IMR-90 (cell line): ENCODE measurements around the gene SAMD4B. TPM values are rescaled to one million over a fixed set of nuclear protein-coding genes. Genes with fewer than 3 reads are reported as not detected.

ENCODE experiments used
- ATAC-seq: fragments of 200-7000 bp; cut with Tn5 transposase; 2 replicates; pipeline ENCODE4 v1.9.1; 2020; ENCODE audit warnings: low read depth, mild to moderate bottlenecking, moderate library complexity
- BruUV-seq: library from RNA; stranded (reverse); fragments of 400-500 nt; replicated peaks from 2 replicates; lab custom pipeline; 2021; lab: Mats Ljungman, UMichigan
- CTCF ChIA-PET: fragments of 300-600 bp; formaldehyde crosslinking; extraction: SDS; loops from one replicate; lab custom pipeline; 2021; ENCODE audit warnings: antibody characterized with exemption; lab: Yijun Ruan, JAX
- POLR2A ChIA-PET: fragments of 300-600 bp; sonication (Branson Sonifier 250); formaldehyde crosslinking; loops from one replicate; lab custom pipeline; 2022; ENCODE audit warnings: antibody characterized with exemption; ENCODE audit not compliant: unreplicated experiment; lab: Charles Lee
- DNase-seq: peaks from one replicate; pipeline ENCODE4 v3.0.0; 2013
- H2AFZ ChIP-seq: replicated peaks from 2 replicates; pipeline ENCODE3; 2013; ENCODE audit warnings: low read length, mild to moderate bottlenecking; ENCODE audit not compliant: poor library complexity
- H2AK5ac ChIP-seq: 2 replicates; pipeline ENCODE4 v1.6.1; 2013; ENCODE audit warnings: low read depth, low read length, inconsistent platforms
- H2AK9ac ChIP-seq: replicated peaks from 2 replicates; pipeline ENCODE3; 2013; ENCODE audit warnings: mild to moderate bottlenecking, low read depth, low read length, moderate library complexity; ENCODE audit not compliant: poor library complexity
- H2BK120ac ChIP-seq: 2 replicates; pipeline ENCODE4 v1.6.1; 2013; ENCODE audit warnings: low read depth, low read length, inconsistent platforms
- H2BK15ac ChIP-seq: 3 replicates; pipeline ENCODE4 v1.6.1; 2013; ENCODE audit warnings: low read depth, low read length, inconsistent platforms
- H2BK20ac ChIP-seq: 2 replicates; pipeline ENCODE4 v1.6.1; 2013; ENCODE audit warnings: low read depth, mild to moderate bottlenecking, inconsistent platforms, low read length, moderate library complexity
- H2BK5ac ChIP-seq: 2 replicates; pipeline ENCODE4 v1.6.1; 2013; ENCODE audit warnings: mild to moderate bottlenecking, low read depth, low read length, inconsistent platforms; ENCODE audit not compliant: poor library complexity, severe bottlenecking
- H3K14ac ChIP-seq: replicated peaks from 2 replicates; pipeline ENCODE4 v1.6.1; 2013; ENCODE audit warnings: low read depth, low read length, inconsistent platforms
- H3K18ac ChIP-seq: 2 replicates; pipeline ENCODE4 v1.6.1; 2013; ENCODE audit warnings: low read depth, low read length, control low read depth
- H3K23ac ChIP-seq: 2 replicates; pipeline ENCODE4 v1.6.1; 2013; ENCODE audit warnings: low read depth, low read length, inconsistent platforms
- H3K27ac ChIP-seq: 2 replicates; pipeline ENCODE4 v1.5.1; 2013; ENCODE audit warnings: mild to moderate bottlenecking, control low read depth, low read length; ENCODE audit not compliant: insufficient read depth
- H3K27me3 ChIP-seq: 2 replicates; pipeline ENCODE4 v1.6.1; 2013; ENCODE audit warnings: low read length; ENCODE audit not compliant: control insufficient read depth, insufficient read depth
- H3K36me3 ChIP-seq: 2 replicates; pipeline ENCODE4 v1.6.1; 2013; ENCODE audit warnings: low read length, mixed read lengths; ENCODE audit not compliant: control insufficient read depth, insufficient read depth
- H3K4ac ChIP-seq: 2 replicates; pipeline ENCODE4 v1.6.1; 2013; ENCODE audit warnings: low read depth, low read length, inconsistent platforms
- H3K4me1 ChIP-seq: 2 replicates; pipeline ENCODE4 v1.6.1; 2013; ENCODE audit warnings: low read length, mixed read lengths; ENCODE audit not compliant: control insufficient read depth, insufficient read depth
- H3K4me2 ChIP-seq: 2 replicates; pipeline ENCODE4 v1.6.1; 2013; ENCODE audit warnings: low read depth, mild to moderate bottlenecking, control low read depth, low read length, moderate library complexity
- H3K4me3 ChIP-seq: 2 replicates; pipeline ENCODE4 v1.5.1; 2013; ENCODE audit warnings: low read depth, mild to moderate bottlenecking, control low read depth, low read length, moderate library complexity; ENCODE audit not compliant: insufficient read depth
- H3K56ac ChIP-seq: 2 replicates; pipeline ENCODE4 v1.6.1; 2013; ENCODE audit warnings: low read length, inconsistent platforms; ENCODE audit not compliant: insufficient read depth; ENCODE audit errors: extremely low read depth
- H3K79me1 ChIP-seq, 2 experiments: 2 replicates each; pipeline ENCODE4 v1.6.1; 2013; ENCODE audit warnings: low read length in 2 of 2, inconsistent platforms in 1 of 2, low read depth in 1 of 2
- H3K9ac ChIP-seq: 2 replicates; pipeline ENCODE4 v1.6.1; 2013; ENCODE audit warnings: low read depth, low read length, control low read depth
- H3K9me1 ChIP-seq: 2 replicates; pipeline ENCODE4 v1.6.1; 2013; ENCODE audit warnings: low read length, inconsistent platforms; ENCODE audit not compliant: insufficient read depth
- H3K9me3 ChIP-seq: 2 replicates; pipeline ENCODE4 v1.6.1; 2013; ENCODE audit warnings: low read length; ENCODE audit not compliant: control insufficient read depth, insufficient read depth
- H4K20me1 ChIP-seq: 2 replicates; pipeline ENCODE4 v1.6.1; 2013; ENCODE audit warnings: low read length, inconsistent platforms; ENCODE audit not compliant: insufficient read depth
- H4K5ac ChIP-seq: 2 replicates; pipeline ENCODE4 v1.6.1; 2013; ENCODE audit warnings: mild to moderate bottlenecking, low read depth, low read length, control low read depth
- H4K8ac ChIP-seq, 2 experiments: 2 replicates each; pipeline ENCODE4 v1.6.1; 2013; ENCODE audit warnings: low read depth in 2 of 2, low read length in 2 of 2, control low read depth in 1 of 2, inconsistent platforms in 1 of 2
- H4K91ac ChIP-seq: 2 replicates; pipeline ENCODE4 v1.6.1; 2013; ENCODE audit warnings: low read depth, low read length, inconsistent platforms; ENCODE audit not compliant: insufficient read depth
- BHLHE40 ChIP-seq: fragments of 150-350 bp; IDR thresholded peaks from 2 replicates; pipeline ENCODE4 v1.6.1; 2016; ENCODE audit warnings: mild to moderate bottlenecking, low read depth, low read length
- CHD1 ChIP-seq: IDR thresholded peaks from 2 replicates; pipeline ENCODE4 v1.6.1; 2012; ENCODE audit warnings: low read depth, low read length, improper control_type of control experiment
- MAFK ChIP-seq: IDR thresholded peaks from 2 replicates; pipeline ENCODE4 v1.6.1; 2012; ENCODE audit warnings: low read depth, low read length, improper control_type of control experiment
- MAZ ChIP-seq: IDR thresholded peaks from 2 replicates; pipeline ENCODE4 v1.6.1; 2012; ENCODE audit warnings: low read depth, mild to moderate bottlenecking, low read length, improper control_type of control experiment, moderate library complexity, borderline replicate concordance
- MXI1 ChIP-seq: IDR thresholded peaks from 2 replicates; pipeline ENCODE4 v1.6.1; 2012; ENCODE audit warnings: low read depth, mild to moderate bottlenecking, low read length, moderate library complexity, borderline replicate concordance
- NFE2L2 ChIP-seq: fragments of 150-350 bp; IDR thresholded peaks from 2 replicates; pipeline ENCODE4 v1.6.1; 2016; ENCODE audit warnings: low read depth, mild to moderate bottlenecking, low read length
- POLR2A ChIP-seq: IDR thresholded peaks from 2 replicates; pipeline ENCODE4 v1.6.1; 2012; ENCODE audit warnings: mild to moderate bottlenecking, low read depth, low read length
- RAD21 ChIP-seq: IDR thresholded peaks from 2 replicates; pipeline ENCODE4 v1.6.1; 2012; ENCODE audit warnings: low read length, improper control_type of control experiment
- RCOR1 ChIP-seq: IDR thresholded peaks from 2 replicates; pipeline ENCODE4 v1.6.1; 2012; ENCODE audit warnings: mild to moderate bottlenecking, low read length, improper control_type of control experiment; ENCODE audit not compliant: insufficient replicate concordance
- RFX5 ChIP-seq: IDR thresholded peaks from 2 replicates; pipeline ENCODE4 v1.8.0; 2012; ENCODE audit warnings: low read depth, mild to moderate bottlenecking, low read length, moderate library complexity
- SMC3 ChIP-seq: fragments of 150-350 bp; IDR thresholded peaks from 2 replicates; pipeline ENCODE4 v1.6.1; 2016; ENCODE audit warnings: low read depth, mild to moderate bottlenecking, antibody characterized with exemption, low read length, moderate library complexity
- WGBS, 2 experiments: methylation state at CpG; one replicate each; pipeline versions ENCODE4 v1.1.5 to v1.1.7; 2013; ENCODE audit warnings: missing lambda C conversion rate in 2 of 2; ENCODE audit not compliant: insufficient read length in 1 of 2; ENCODE audit errors: extremely low coverage in 2 of 2; 5-methylcytosine and 5-hydroxymethylcytosine counted together
- dilution Hi-C: fragments of 300-500 bp; cut with HindIII; formaldehyde crosslinking; loops from one replicate; pipeline ENCODE4 v1.14.3; 2018; ENCODE audit warnings: low sequenced_read_pairs; ENCODE audit not compliant: unreplicated experiment
- in situ Hi-C: fragments of 300-500 bp; cut with MboI; formaldehyde crosslinking; loops from 3 replicates; pipeline ENCODE4 v1.14.3; 2019; ENCODE audit warnings: low sequenced_read_pairs, inconsistent platforms, mixed read lengths
- intact Hi-C: fragments of 100-400 bp; cut with micrococcal nuclease; formaldehyde crosslinking; loops from 2 replicates; pipeline ENCODE4 v1.10.0; 2022
- polyA plus RNA-seq, 3 experiments: library from polyadenylated mRNA; depleted of rRNA; stranded (reverse); fragments of >200 nt; gene quantifications; 2 replicates each; pipeline ENCODE4 v1.2.3, GENCODE V29; 2012; ENCODE audit warnings: low replicate concordance in 1 of 3
- total RNA-seq: library from RNA; depleted of rRNA; stranded (reverse); fragments of >200 nt; gene quantifications from 2 replicates; pipeline ENCODE4 v1.2.3, GENCODE V29; 2012
- TF ChIP-seq, protein P1 (sequence below): conservative IDR thresholded peaks from 2 replicates; pipeline ENCODE4 v1.5.1; 2012; ENCODE audit warnings: mild to moderate bottlenecking, low read depth, low read length, improper control_type of control experiment
- TF ChIP-seq, protein P2 (sequence below): fragments of 150-350 bp; IDR thresholded peaks from 2 replicates; pipeline ENCODE4 v1.6.1; 2016; ENCODE audit warnings: low read depth, mild to moderate bottlenecking, low read length, moderate library complexity, borderline replicate concordance

Gene SAMD4B
- total and polyA plus RNA-seq, 2 of the 4 experiments (the other 2 are of a cell fraction), result 18.3 to 97.2 TPM

DNA sequence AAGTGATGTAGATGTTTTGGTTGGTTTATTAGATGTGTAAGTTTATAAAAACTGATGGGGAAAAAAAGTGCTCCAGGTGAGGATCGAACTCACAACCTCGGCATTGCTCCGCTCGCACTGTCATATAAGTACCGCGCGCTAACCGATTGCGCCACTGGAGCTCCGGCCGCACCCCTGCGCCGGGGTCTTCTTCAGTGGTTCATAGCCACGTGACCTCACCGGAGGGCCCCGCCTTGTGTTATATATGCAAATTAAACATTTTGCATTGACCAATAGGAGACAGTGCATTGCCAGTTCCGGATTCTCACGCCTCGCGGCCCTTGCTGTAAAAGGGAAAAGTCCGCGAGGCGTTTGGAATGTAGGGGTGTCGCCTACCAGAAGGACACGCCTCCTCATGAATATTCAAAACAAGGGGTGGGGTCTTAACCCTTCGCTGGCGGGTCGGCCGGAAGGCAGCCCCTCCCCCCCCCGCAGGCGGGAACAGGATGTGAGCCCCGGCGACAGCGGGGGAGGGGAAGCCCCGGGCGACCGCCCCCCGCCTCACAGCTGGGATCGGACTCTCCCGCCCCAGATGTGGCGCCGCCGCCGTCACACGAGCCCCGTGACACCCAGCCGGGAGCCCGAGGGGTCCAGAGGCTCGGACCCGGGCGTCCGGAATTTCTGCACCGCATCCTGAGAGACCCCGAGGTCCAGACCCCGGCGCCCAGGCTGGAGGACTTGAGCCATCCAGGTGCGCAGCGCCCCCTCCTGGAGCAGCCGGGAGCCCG lies 70.1 kb downstream of the SAMD4B start, which contains the start of gene PLEKHG2:
TSS of gene PLEKHG2 (plus strand) at position 570 of the 767 bp plus-strand sequence. CDS start 1,418 bp downstream, outside the sequence.
- CTCF ChIA-PET, result interaction anchor here (0.8 to 2.3 kb wide), 5 partner anchors 11 to 24 kb away, joined by 3 to 28 read pairs (median 5); partner anchors contain the start of genes MED29 and RPS16
- Histone ChIP-seq H3K9ac (peak within 1 kb of the TSS; percentile 99), H4K5ac (peak within 1 kb of the TSS; percentile 87), H2BK15ac (peak within 1 kb of the TSS; percentile 74; the same call in 2 of the 3 replicates), H4K91ac (peak within 1 kb of the TSS; percentile 98), H3K79me1 (peaks cover 10 to 54% of the 10 kb centered on the region in 2 experiments; a peak in 3 of 4 replicates), H3K9me3 (no peaks in the 10 kb centered on the region), H3K14ac (peak within 1 kb of the TSS; percentile 100), H2BK120ac (peak within 1 kb of the TSS; percentile 90), H3K27ac (peak within 1 kb of the TSS; percentile 98), H2AK5ac (peak within 1 kb of the TSS; percentile 98), H3K4me2 (peak within 1 kb of the TSS; percentile 71), H2AFZ (peak within 1 kb of the TSS; percentile 92), H3K56ac (peak within 1 kb of the TSS; percentile 99), H3K4me1 (peaks cover 26% of the 10 kb centered on the region), H2BK20ac (peak within 1 kb of the TSS; percentile 29), H3K4ac (peak within 1 kb of the TSS; percentile 98), H4K20me1 (peaks cover 52% of the 10 kb centered on the region), H3K4me3 (peak within 1 kb of the TSS; percentile 90), H3K36me3 (peaks cover 33% of the 10 kb centered on the region), H2AK9ac (peak within 1 kb of the TSS; percentile 100), H3K18ac (peak within 1 kb of the TSS; percentile 50), H3K9me1 (peaks cover 9% of the 10 kb centered on the region; the same call in 1 of the 2 replicates), H3K23ac (peak within 1 kb of the TSS; percentile 95), H3K27me3 (no peaks in the 10 kb centered on the region), H2BK5ac (peak within 1 kb of the TSS; percentile 88), H4K8ac (peak within 1 kb of the TSS; percentile 85 to 94)
- POLR2A ChIA-PET, result interaction anchor here (1.0 to 1.5 kb wide), 2 partner anchors 9 to 16 kb away, joined by 3 to 6 read pairs; no protein-coding TSS in a partner anchor
- no TSS peak for BruUV-seq
- in situ Hi-C loops (no loop called here), dilution Hi-C loops (no loop called here), intact Hi-C loops (loop anchor here (1.0 to 2.0 kb wide), 5 partner anchors 9 to 289 kb away; partner anchors contain the start of gene SAMD4B)
- DNase-seq (peak; percentile 100), ATAC-seq (peak; percentile 55)
- WGBS, 2 experiments, result 0% methylated on average over 16 of the region's 60 CpGs; no CpG with 5 or more reads in 1 of the 2 experiments
- TF ChIP-seq RAD21, result peak; percentile 54
- peak; percentile 95 for TF ChIP-seq BHLHE40
- TF ChIP-seq, protein P1, sequence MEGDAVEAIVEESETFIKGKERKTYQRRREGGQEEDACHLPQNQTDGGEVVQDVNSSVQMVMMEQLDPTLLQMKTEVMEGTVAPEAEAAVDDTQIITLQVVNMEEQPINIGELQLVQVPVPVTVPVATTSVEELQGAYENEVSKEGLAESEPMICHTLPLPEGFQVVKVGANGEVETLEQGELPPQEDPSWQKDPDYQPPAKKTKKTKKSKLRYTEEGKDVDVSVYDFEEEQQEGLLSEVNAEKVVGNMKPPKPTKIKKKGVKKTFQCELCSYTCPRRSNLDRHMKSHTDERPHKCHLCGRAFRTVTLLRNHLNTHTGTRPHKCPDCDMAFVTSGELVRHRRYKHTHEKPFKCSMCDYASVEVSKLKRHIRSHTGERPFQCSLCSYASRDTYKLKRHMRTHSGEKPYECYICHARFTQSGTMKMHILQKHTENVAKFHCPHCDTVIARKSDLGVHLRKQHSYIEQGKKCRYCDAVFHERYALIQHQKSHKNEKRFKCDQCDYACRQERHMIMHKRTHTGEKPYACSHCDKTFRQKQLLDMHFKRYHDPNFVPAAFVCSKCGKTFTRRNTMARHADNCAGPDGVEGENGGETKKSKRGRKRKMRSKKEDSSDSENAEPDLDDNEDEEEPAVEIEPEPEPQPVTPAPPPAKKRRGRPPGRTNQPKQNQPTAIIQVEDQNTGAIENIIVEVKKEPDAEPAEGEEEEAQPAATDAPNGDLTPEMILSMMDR, result peak; percentile 75
- peak; percentile 22; the same call in 1 of the 2 replicates for TF ChIP-seq MXI1
- TF ChIP-seq MAZ, result peak; percentile 83
- TF ChIP-seq RFX5, result no peak
- peak; percentile 12; the same call in 1 of the 2 replicates for TF ChIP-seq MAFK
- peak; percentile 77 for TF ChIP-seq POLR2A
- TF ChIP-seq NFE2L2, result no peak
- TF ChIP-seq, protein P2, sequence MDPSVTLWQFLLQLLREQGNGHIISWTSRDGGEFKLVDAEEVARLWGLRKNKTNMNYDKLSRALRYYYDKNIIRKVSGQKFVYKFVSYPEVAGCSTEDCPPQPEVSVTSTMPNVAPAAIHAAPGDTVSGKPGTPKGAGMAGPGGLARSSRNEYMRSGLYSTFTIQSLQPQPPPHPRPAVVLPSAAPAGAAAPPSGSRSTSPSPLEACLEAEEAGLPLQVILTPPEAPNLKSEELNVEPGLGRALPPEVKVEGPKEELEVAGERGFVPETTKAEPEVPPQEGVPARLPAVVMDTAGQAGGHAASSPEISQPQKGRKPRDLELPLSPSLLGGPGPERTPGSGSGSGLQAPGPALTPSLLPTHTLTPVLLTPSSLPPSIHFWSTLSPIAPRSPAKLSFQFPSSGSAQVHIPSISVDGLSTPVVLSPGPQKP, result peak; percentile 18; the same call in 1 of the 2 replicates
- TF ChIP-seq SMC3, result peak; percentile 44
- TF ChIP-seq CHD1, result 0 out of 2 replicates have a peak, but pooled peaks have one; percentile 31
- no peak for TF ChIP-seq RCOR1
